ENCODE data around the gene KRTAP10-12. TPM values are rescaled to one million over a fixed set of nuclear protein-coding genes. Genes with fewer than 3 reads are reported as not detected.

KRTAP10-12 gene
- polyA plus RNA-seq, 1 donor, result not detected

DNA sequence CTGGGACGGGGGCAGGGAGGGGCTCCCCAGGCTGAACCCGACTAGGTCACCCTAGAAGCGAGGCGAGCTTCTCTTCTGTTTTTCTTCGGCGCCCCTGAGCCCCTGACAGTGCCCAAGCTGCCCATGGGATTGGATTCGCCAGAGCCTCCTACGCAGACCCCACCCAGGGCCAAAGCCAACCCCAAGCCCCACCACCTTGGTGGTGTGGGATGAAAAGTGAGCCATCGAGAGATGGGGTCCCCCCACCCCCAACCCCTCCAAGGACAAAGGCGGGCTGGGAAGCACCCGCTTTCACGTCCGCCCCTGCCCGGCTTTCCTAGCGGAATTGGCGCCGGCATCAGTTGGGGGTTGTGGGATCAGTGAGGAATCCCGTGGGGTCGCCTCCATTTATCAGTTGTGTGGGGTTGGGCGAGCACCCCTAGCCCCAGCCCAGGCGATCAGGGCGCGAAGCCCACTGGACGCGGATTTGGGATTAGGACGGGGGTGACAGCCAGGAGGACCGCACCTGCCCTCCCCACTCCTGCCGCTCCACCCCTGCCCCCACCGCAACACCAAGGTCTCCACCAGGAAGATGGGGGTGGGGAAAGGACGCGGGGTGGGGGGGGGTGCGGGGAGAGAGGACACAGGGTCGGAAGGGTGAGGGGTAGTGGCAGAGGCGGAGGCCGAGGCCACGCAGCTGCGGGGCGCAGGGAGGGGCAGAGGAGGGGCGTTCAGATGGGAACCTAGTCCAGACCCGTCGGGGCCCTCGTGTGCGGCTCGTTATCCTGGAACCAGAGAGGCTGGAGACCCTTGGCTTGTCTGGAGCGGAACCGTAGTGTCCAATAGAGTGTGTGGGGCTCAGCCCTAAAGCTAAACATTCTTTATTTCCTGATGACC lies 10.0 kb downstream of the KRTAP10-12 start:
- H3K4me3 ChIP-seq (ENCODE audit: low read length), result no peak overlapping the region
- H3K27me3 ChIP-seq (ENCODE audit: control insufficient read depth, insufficient read depth, low read length), result peaks cover 91% of the 10 kb centered on the region
- no CpG with 5 or more reads among the region's 46 CpGs for WGBS (ENCODE audit: insufficient coverage, low lambda C conversion rate)
- peaks cover 11% of the 10 kb centered on the region for H3K9me3 ChIP-seq (ENCODE audit: control insufficient read depth, low read depth, low read length)
- no peak overlapping the region for H3K27ac ChIP-seq (ENCODE audit: low read length)
- peaks cover 10% of the 10 kb centered on the region for H3K4me1 ChIP-seq (ENCODE audit: control insufficient read depth, insufficient read depth, low read length)
- H3K36me3 ChIP-seq (ENCODE audit: control insufficient read depth, insufficient read depth, low read length), result no peaks in the 10 kb centered on the region
- no peak for DNase-seq

DNA sequence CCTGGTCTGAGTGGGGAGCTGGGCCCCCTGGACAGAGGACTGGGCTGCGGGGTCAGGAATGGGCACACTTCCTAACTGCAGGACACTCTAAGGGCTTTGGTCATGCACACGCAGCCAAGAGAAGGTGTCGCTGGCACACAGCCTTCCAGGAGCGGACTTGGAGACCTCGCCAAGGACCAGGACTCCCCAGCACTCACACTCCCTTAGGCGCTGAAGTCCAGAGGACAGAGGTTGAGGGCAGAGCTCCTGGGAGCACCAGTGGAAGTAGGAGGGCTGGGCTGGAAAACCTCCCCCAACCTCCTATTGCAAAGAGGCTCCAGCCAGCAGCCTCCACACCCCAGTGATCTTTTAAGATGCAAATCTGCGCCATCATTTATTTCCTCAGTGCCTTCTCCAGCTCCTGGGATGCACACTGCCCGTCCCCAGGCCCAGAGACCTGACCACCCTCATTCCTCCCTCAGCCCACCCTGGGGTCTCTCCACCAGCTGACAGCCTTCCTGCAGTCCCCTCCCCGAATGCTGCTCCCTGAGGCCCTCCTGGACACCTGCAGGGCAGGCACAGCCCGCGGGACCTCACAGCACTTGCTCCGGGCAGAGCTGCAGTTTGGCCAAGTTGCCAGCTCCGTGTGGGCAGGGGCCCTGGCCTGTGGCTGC lies 11.4 kb downstream of the KRTAP10-12 start:
- Histone ChIP-seq H3K4me1 (ENCODE audit: control insufficient read depth, insufficient read depth, low read length) (peaks cover 10% of the 10 kb centered on the region), H3K27ac (ENCODE audit: low read length) (no peak overlapping the region), H3K4me3 (ENCODE audit: low read length) (no peak overlapping the region), H3K27me3 (ENCODE audit: control insufficient read depth, insufficient read depth, low read length) (peaks cover 91% of the 10 kb centered on the region), H3K36me3 (ENCODE audit: control insufficient read depth, insufficient read depth, low read length) (no peaks in the 10 kb centered on the region), H3K9me3 (ENCODE audit: control insufficient read depth, low read depth, low read length) (peaks cover 11% of the 10 kb centered on the region)
- WGBS (ENCODE audit: insufficient coverage, low lambda C conversion rate), result no CpG with 5 or more reads among the region's 13 CpGs
- DNase-seq, result no peak

DNA sequence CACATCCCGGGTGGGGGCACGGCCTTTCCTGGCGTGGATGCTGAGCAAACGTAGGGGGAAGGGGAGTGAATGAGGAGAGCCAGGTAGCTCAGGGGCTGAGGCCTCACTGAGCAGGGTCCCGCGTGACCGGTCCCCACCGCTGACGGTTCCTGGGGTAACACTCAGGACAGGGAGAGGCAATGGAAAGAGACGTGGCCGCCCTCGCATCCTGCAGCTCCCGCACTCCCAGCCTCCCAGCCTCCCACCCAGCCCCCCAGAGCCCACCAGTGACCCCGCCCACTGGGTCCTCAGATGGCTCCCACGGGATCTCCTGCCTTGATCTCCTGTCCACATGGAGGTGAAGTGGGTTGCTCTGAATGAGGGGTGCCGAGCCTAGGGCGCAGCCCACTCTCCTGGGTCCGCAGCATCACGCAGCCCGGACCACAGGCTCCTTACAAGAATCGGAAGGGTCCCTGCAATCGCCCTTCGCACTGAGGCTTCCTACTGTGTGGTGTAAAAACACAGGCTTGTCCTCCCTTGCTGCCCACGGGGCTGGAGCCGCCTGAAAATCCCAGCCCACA lies 12.0 kb downstream of the KRTAP10-12 start:
- Histone ChIP-seq H3K4me1 (ENCODE audit: control insufficient read depth, insufficient read depth, low read length) (peaks cover 10% of the 10 kb centered on the region), H3K36me3 (ENCODE audit: control insufficient read depth, insufficient read depth, low read length) (no peaks in the 10 kb centered on the region), H3K27me3 (ENCODE audit: control insufficient read depth, insufficient read depth, low read length) (peaks cover 91% of the 10 kb centered on the region), H3K9me3 (ENCODE audit: control insufficient read depth, low read depth, low read length) (peaks cover 11% of the 10 kb centered on the region), H3K4me3 (ENCODE audit: low read length) (no peak overlapping the region), H3K27ac (ENCODE audit: low read length) (no peak overlapping the region)
- no CpG with 5 or more reads among the region's 25 CpGs for WGBS (ENCODE audit: insufficient coverage, low lambda C conversion rate)
- DNase-seq, result no peak

DNA sequence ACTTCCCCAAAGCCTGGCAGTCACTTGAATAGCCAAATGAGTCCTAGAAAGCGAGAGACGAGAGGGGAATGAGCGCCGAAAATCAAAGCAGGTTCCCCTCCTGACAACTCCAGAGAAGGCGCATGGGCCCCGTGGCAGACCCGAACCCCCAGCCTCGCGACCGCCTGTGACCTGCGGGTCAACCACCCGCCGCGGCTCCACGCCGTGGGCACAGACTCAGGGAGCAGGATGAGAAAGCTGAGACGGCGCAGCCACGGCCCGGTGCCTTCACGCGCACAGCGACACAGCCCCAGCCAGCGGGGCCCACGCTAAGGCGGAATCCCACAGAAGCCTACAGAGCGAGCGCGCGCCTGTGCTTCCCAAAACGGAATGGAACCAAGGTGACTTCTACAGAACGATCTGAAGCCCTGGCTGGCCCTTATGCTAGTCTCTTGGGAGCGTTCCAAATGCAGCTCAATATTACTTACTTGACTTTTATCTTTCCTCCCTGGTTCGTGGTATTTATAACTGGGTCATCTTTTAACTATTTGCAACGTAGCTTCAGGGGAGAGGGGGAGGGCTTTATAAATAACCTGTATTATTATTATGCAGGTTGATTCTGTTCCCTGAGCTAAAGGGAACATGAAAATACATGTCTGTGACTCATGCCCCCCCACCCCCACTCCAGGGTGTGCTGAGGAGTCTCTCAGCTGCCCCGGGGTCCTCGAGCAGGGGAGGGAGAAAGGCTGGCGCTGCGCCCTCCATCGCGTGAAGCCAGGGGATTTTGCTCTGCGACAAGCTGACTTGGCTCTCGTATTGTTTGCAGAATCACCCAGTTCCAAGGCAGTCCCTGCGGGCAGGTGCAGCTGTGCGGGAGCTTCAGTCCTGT lies 12.7 kb downstream of the KRTAP10-12 start:
- peaks cover 90% of the 10 kb centered on the region for H3K27me3 ChIP-seq (ENCODE audit: control insufficient read depth, insufficient read depth, low read length)
- no peaks in the 10 kb centered on the region for H3K36me3 ChIP-seq (ENCODE audit: control insufficient read depth, insufficient read depth, low read length)
- no CpG with 5 or more reads among the region's 45 CpGs for WGBS (ENCODE audit: insufficient coverage, low lambda C conversion rate)
- H3K27ac ChIP-seq (ENCODE audit: low read length), result no peak overlapping the region
- H3K4me3 ChIP-seq (ENCODE audit: low read length), result no peak overlapping the region
- DNase-seq, result no peak
- H3K4me1 ChIP-seq (ENCODE audit: control insufficient read depth, insufficient read depth, low read length), result peaks cover 10% of the 10 kb centered on the region
- peaks cover 11% of the 10 kb centered on the region for H3K9me3 ChIP-seq (ENCODE audit: control insufficient read depth, low read depth, low read length)

DNA sequence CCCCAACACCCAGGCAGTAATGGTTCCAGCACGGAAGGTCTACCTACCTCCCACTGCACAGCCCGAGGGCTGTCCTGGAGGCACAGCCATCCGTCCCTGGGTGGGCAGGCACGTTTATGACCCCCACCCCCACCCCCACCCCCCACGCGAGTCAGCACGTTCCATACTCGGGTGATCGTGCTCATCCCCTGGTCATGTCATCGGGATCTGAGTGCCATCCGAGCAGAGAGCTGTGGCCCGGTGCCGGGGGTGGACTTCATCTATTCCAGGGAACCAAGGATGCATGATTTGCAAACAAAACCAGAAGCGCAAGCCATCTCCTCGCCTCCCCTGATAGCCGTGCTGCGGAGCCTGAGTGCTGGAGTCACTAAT lies 13.3 kb downstream of the KRTAP10-12 start:
- H3K27me3 ChIP-seq (ENCODE audit: control insufficient read depth, insufficient read depth, low read length), result peaks cover 93% of the 10 kb centered on the region

DNA sequence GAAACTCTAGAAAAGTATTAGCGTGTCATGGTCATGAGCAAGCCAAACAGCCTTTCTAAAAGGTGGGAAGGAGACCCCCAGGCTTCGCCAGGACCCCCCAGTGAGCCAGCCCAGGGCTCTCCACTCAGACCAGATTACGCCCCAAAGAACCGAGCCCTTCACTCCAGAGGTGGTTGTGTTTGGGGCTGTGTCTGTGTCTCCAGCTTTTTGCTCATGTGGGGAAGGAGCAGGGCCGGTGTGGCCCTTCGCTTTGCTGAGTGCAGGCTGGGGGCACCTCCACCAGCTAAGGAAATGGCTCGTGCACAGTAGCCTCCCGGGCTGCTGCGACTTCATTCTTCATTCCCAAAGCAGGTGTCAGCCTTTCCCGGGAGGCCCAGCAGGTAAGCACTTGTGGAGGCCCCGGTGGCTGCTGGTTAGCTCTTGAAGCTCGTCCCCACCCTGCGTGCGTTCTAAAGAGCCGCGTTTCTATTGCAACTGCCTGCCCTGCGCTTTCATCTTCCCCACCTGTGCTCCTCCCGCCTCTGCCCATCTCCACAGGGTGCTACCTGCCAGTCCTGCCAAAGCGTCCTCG lies 13.9 kb downstream of the KRTAP10-12 start:
- peak in 1 of 2 donors; percentile 31 for DNase-seq
- H3K27me3 ChIP-seq (ENCODE audit: control insufficient read depth, insufficient read depth, low read length), result peaks cover 95% of the 10 kb centered on the region
- no peaks in the 10 kb centered on the region for H3K36me3 ChIP-seq (ENCODE audit: control insufficient read depth, insufficient read depth, low read length)
- peaks cover 10% of the 10 kb centered on the region for H3K4me1 ChIP-seq (ENCODE audit: control insufficient read depth, insufficient read depth, low read length)
- WGBS (ENCODE audit: insufficient coverage, low lambda C conversion rate), result no CpG with 5 or more reads among the region's 20 CpGs
- H3K27ac ChIP-seq (ENCODE audit: low read length), result no peak overlapping the region
- no peak overlapping the region for H3K4me3 ChIP-seq (ENCODE audit: low read length)
- peaks cover 11% of the 10 kb centered on the region for H3K9me3 ChIP-seq (ENCODE audit: control insufficient read depth, low read depth, low read length)

More for the DNA sequence above, 13.3 kb downstream of the KRTAP10-12 start:
- Histone ChIP-seq H3K27ac (ENCODE audit: low read length) (no peak overlapping the region), H3K4me3 (ENCODE audit: low read length) (no peak overlapping the region), H3K9me3 (ENCODE audit: control insufficient read depth, low read depth, low read length) (peaks cover 11% of the 10 kb centered on the region), H3K36me3 (ENCODE audit: control insufficient read depth, insufficient read depth, low read length) (no peaks in the 10 kb centered on the region), H3K4me1 (ENCODE audit: control insufficient read depth, insufficient read depth, low read length) (peaks cover 10% of the 10 kb centered on the region)
- WGBS (ENCODE audit: insufficient coverage, low lambda C conversion rate), result no CpG with 5 or more reads among the region's 17 CpGs
- DNase-seq, result no peak

DNA sequence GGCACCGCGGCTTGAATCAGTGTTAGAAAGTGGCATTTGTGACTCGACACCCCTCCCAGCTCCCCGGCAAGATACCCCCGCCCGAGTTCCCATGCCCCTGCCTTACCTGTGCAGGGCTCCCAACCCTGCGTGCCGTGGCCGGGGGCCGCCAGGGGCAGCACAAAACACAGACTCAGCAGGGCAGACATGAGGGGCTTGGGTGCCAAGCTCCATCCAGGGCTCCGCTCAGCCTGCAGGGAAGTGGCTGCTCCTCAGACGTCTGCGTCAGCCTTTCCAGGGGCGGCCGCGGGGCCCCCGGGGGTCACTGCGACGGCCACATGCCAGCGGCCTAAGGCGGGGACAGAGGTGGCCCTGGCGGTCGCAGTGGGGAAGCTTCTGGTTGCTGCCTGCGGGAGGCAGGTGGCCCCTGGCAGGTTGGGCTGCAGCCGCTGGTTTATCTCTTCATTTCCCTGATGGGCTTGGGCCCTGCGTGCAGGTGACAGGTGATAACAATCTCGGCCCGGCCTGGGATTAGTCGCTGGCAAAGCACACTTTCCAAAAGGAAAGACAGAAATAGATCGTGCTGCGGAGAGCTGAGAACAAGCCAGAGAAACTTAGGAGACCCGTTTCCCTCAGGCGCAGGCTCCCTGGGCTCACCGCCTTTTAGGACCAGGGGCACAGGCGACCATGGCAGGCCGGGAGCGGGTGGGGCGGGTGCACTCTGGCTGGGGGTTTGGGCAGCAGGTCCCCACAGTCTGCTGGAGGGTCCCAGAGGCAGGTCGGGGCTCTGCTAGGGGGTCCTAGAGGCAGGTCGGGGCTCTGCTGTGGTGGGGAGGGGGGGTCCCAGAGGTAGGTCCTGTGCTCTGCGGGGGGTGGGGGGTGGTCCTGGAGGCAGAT lies 14.6 kb downstream of the KRTAP10-12 start, which contains the start of gene TSPEAR:
Gene TSPEAR (minus strand): TSS at position 246 of the 876 bp plus-strand sequence. CDS start 58 bp downstream, at position 188.
- H3K9me3 ChIP-seq (ENCODE audit: control insufficient read depth, low read depth, low read length), result peaks cover 5% of the 10 kb centered on the region
- DNase-seq, result peak in 1 of 2 donors; percentile 6
- no peaks in the 10 kb centered on the region for H3K36me3 ChIP-seq (ENCODE audit: control insufficient read depth, insufficient read depth, low read length)
- H3K27me3 ChIP-seq (ENCODE audit: control insufficient read depth, insufficient read depth, low read length), result peaks cover 91% of the 10 kb centered on the region
- no CpG with 5 or more reads among the region's 41 CpGs for WGBS (ENCODE audit: insufficient coverage, low lambda C conversion rate)
- H3K4me3 ChIP-seq (ENCODE audit: low read length), result no peak within 1 kb of the TSS
- peaks cover 10% of the 10 kb centered on the region for H3K4me1 ChIP-seq (ENCODE audit: control insufficient read depth, insufficient read depth, low read length)
- no peak within 1 kb of the TSS for H3K27ac ChIP-seq (ENCODE audit: low read length)

DNA sequence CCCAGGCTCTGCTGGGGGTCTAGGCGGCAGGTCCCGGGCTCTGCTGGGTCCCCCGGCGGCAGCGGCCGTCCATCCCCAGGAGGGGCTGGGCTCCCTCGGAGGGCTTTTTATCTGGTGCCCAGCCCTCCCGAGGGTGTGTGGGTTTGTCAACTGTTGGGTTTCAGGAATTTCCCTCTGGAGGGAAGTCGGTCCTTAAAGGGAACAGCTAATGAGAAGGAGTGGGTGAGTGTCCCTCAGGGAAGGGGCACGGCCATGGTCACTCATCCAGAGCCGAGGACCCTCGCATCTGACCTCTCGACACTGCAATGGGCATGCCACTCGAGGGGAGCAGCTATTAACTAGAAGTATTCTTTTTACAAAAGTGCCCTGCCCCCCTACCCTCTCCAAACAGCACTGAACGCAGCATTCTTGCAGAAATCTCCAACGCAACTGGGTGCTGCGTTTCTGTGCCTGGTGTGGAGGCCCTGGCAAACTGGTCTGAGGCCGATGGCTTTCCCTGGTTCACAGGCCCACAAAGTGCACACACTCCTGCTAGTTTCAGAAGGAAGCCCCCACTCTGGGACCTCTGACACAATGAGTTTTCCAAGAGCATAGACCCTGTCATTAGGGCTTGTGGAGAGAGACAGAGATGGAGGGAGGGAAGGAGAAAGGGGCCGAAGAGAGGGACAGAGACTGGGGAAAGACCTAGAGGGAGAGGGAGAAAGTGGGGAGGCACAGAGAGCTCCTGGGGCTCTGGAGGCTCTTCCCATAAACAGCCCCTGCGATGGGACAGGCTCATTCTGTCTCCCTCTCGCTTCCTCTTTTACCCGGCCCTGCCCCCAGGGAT lies 15.4 kb downstream of the KRTAP10-12 start:
- Histone ChIP-seq H3K36me3 (ENCODE audit: control insufficient read depth, insufficient read depth, low read length) (no peaks in the 10 kb centered on the region), H3K4me1 (ENCODE audit: control insufficient read depth, insufficient read depth, low read length) (peaks cover 10% of the 10 kb centered on the region), H3K27ac (ENCODE audit: low read length) (no peak overlapping the region), H3K9me3 (ENCODE audit: control insufficient read depth, low read depth, low read length) (peaks cover 5% of the 10 kb centered on the region), H3K4me3 (ENCODE audit: low read length) (no peak overlapping the region), H3K27me3 (ENCODE audit: control insufficient read depth, insufficient read depth, low read length) (peaks cover 83% of the 10 kb centered on the region)
- WGBS (ENCODE audit: insufficient coverage, low lambda C conversion rate), result no CpG with 5 or more reads among the region's 22 CpGs
- no peak for DNase-seq

All from large intestine (tissue), 3 donors.